Right renal cortex interstitium (tissue), 3 donors: ENCODE data around the gene CDC14A. TPM values are rescaled to one million over a fixed set of nuclear protein-coding genes. Genes with fewer than 3 reads are reported as not detected.

Experiments
- DNase-seq, 3 donors: peaks; one replicate each; pipeline ENCODE4 v3.0.0-alpha.2; 2013; ENCODE audit warnings: low read depth in 3 of 3, low spot score in 2 of 3
- polyA plus RNA-seq, 3 donors: library from polyadenylated mRNA; unstranded; fragments of 120-200 nt; gene quantifications; one replicate each; pipeline ENCODE4 v1.2.1, GENCODE V29; 2013; ENCODE audit not compliant: insufficient read length in 3 of 3

CDC14A gene
- polyA plus RNA-seq, 3 donors: 28.7 to 33.2 (median 30.3) TPM

DNA sequence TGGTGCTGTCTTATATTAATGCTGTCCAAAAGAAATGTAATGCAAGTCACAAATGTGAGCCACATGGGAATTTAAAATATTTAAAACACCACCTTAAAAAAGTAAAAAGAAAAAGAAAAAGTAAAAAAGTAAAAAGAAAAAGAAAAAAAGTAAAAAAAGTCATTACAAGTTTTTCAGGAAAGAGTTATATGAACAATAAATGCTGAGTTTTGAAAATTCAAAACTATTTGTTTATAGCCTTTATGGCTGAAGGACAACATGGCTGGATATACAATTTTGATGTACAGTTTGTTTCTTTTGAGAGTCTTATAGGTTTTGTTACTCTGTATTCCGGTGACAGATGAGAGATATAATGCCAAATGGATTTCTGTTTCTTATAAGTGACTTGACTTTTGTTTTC, 214.8 kb downstream of the CDC14A start:
- no peak for DNase-seq

Other genes with a start within 250 kb of the CDC14A start
- gene SASS6, start 219.6 kb upstream of the CDC14A start, polyA plus RNA-seq: 1 to 10 TPM; 8.2 to 9.6 (median 9.6) TPM
- gene TRMT13, start 219.3 kb upstream of the CDC14A start, polyA plus RNA-seq: 10 to 100 TPM; 27.3 to 32.7 (median 31.4) TPM
- gene LRRC39, start 174.2 kb upstream of the CDC14A start, polyA plus RNA-seq: 1 to 10 TPM; 2.1 to 2.4 (median 2.2) TPM
- gene DBT, start 102.7 kb upstream of the CDC14A start, polyA plus RNA-seq: 10 to 100 TPM; 27.0 to 29.5 (median 27.4) TPM
- 10 to 100 TPM; 31.3 to 32.5 (median 31.3) TPM for gene RTCA, start 86.3 kb upstream of the CDC14A start, polyA plus RNA-seq
- under 1 TPM; 0.14 to 0.28 (median 0.15) TPM for gene GPR88, start 185.6 kb downstream of the CDC14A start, polyA plus RNA-seq